ENCODE measurements around the gene TSBP1.
"Not testable (repeated sequence)": the region's sequence is repeated elsewhere in the genome, so short reads cannot be mapped to it uniquely, and the experiment has no call there.

TSBP1 gene

DNA sequence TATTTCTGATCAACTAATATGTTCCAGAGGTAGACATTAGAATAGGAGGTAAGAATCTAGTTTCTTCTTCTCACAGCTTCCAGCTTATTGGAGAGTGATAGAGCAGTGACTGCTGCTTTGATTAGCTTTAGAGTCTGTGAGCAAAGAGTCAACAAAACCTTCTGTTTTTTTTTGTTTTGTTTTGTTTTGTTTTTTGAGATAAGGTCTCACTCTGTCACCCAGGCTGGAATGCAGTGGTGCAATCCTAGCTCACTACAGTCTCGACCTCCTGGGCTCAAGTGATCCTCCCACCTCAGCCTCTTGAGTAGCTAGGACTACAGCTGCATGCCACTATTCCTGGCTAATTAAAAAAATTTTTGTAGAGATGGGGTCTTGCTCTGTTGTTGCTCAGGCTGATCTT is 39.3 kb downstream of the TSBP1 start:
- no peak overlapping the region for H3K27ac ChIP-seq
- TF ChIP-seq, protein P1, sequence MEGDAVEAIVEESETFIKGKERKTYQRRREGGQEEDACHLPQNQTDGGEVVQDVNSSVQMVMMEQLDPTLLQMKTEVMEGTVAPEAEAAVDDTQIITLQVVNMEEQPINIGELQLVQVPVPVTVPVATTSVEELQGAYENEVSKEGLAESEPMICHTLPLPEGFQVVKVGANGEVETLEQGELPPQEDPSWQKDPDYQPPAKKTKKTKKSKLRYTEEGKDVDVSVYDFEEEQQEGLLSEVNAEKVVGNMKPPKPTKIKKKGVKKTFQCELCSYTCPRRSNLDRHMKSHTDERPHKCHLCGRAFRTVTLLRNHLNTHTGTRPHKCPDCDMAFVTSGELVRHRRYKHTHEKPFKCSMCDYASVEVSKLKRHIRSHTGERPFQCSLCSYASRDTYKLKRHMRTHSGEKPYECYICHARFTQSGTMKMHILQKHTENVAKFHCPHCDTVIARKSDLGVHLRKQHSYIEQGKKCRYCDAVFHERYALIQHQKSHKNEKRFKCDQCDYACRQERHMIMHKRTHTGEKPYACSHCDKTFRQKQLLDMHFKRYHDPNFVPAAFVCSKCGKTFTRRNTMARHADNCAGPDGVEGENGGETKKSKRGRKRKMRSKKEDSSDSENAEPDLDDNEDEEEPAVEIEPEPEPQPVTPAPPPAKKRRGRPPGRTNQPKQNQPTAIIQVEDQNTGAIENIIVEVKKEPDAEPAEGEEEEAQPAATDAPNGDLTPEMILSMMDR (conservative IDR thresholded peaks at IDR 0.05) = no peak

- no peak overlapping the region for H3K27ac ChIP-seq
- TF ChIP-seq, protein P1 (conservative IDR thresholded peaks at IDR 0.05) = no peak
Observed at GRCh38 chr6:32329141-32329540, 42.6 kb downstream of the TSBP1 start.

- H3K27ac ChIP-seq = no peak overlapping the region
- TF ChIP-seq, protein P1 (conservative IDR thresholded peaks at IDR 0.05) = no peak
Observed at GRCh38 chr6:32327103-32327502, 44.6 kb downstream of the TSBP1 start.

DNA sequence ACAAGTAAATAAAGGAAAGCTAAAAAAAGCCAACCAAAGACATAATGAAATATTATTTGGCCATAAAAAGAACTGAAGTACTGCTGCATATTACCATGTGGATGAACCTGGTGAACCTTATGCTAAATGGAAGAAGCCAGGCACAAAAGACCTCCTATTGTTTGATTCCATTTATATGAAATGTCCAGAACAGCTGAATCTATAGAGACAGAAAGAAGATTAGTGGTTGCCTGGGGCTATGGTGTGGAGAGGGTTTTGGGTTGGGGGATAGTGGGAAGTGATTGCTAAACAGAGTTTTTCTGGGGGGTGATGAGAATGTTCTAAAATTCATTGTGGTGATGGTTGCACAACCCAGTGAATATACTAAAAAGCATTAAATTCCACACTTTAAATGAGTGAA is 53.2 kb downstream of the TSBP1 start:
- TF ChIP-seq, protein P1 (conservative IDR thresholded peaks at IDR 0.05) = no peak
- H3K27ac ChIP-seq = no peak overlapping the region

- TF ChIP-seq, protein P1 (conservative IDR thresholded peaks at IDR 0.05) = no peak
- no peak overlapping the region for H3K27ac ChIP-seq
Observed at GRCh38 chr6:32317541-32317940, 54.2 kb downstream of the TSBP1 start.

DNA sequence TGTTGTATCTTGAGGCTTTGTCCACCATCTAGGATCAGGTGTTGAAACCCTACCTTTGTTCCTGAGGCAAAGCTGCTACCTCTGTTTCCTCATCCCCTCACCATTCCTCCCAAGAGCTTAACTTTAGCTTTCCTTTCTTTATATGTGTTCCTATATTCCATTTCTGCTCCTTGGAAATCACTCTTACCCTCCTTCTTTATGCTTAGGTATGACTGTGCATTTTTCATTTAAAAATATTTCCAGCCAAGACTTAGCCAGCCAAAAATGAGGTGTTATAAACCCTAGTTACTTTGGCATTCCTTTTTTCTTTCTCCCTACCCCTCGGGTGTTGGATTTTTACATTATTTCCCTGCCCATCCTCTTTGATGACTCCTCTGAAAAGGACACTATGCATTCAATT is 57.7 kb downstream of the TSBP1 start:
- TF ChIP-seq, protein P1 (conservative IDR thresholded peaks at IDR 0.05) = no peak
- no peak overlapping the region for H3K27ac ChIP-seq

DNA sequence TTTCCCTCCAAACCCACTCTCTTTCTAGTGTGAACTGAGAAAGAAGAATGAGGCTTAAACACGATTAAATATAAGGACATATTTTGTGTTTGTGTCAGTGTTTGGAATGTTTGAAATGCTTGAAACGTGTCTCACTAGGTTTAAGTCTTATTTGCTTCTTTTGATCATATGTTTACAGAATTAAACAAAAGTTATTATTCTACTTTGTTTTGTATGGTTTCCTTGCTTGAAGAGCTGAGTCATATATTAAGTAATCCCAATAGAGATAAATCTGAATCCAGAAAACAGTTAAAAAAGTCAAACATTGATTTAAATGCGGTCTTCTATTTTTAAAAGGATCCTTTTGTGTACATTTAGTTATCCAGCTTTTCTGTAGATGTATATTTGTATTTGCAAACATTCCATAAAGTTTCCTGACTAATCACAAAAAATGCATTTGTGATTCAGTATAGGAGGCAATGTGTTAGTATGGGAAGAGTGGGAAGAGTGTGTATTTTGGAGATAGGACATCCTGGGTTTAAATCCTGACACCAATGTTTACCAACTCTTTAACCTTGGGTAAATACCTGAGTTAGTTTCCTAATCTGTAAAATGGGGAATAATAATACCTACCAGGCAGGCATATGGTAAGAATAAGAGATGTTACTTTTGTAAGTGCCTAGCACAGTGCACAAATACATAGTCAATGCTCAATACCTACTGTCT is 72.9 kb downstream of the TSBP1 start:
- no peak overlapping the region for H3K27ac ChIP-seq
- TF ChIP-seq, protein P1 (conservative IDR thresholded peaks at IDR 0.05) = no peak

GRCh38 chr6:32294980-32295379 is 76.7 kb downstream of the TSBP1 start:
- H3K27ac ChIP-seq = not testable (repeated sequence)
